Tibial nerve (tissue), 4 donors: ENCODE measurements around the gene HAP1.

Experiments used
- CTCF ChIP-seq, 5 experiments: fragments of 200-600 bp in 3 of 5; fragments of 450-650 bp in 2 of 5; sonication (generic) in 3 of 5; IDR thresholded peaks; one replicate each; pipeline ENCODE4 v1.5.1; 2016 to 2019; ENCODE audit warnings: antibody characterized with exemption in 5 of 5, mild to moderate bottlenecking in 3 of 5, moderate library complexity in 2 of 5
- EP300 ChIP-seq, 2 donors: sonication (generic); formaldehyde crosslinking; IDR thresholded peaks; one replicate each; pipeline ENCODE4 v1.6.1; 2017; ENCODE audit warnings: antibody characterized with exemption in 2 of 2, mild to moderate bottlenecking in 1 of 2
- POLR2A ChIP-seq, 2 donors: fragments of 450-650 bp; IDR thresholded peaks; one replicate each; pipeline ENCODE4 v1.6.1; 2017; ENCODE audit warnings: antibody characterized with exemption in 2 of 2, mild to moderate bottlenecking in 2 of 2, moderate library complexity in 2 of 2

GRCh38 chr17:41737680-41738023 lies 3.2 kb upstream of the HAP1 start:
- TF ChIP-seq CTCF (IDR thresholded peaks at IDR 0.05) (no peak), POLR2A (IDR thresholded peaks at IDR 0.05) (no peak), EP300 (IDR thresholded peaks at IDR 0.05) (no peak)
